Measurements from ENCODE around the gene ADH7.

Gene ADH7

DNA sequence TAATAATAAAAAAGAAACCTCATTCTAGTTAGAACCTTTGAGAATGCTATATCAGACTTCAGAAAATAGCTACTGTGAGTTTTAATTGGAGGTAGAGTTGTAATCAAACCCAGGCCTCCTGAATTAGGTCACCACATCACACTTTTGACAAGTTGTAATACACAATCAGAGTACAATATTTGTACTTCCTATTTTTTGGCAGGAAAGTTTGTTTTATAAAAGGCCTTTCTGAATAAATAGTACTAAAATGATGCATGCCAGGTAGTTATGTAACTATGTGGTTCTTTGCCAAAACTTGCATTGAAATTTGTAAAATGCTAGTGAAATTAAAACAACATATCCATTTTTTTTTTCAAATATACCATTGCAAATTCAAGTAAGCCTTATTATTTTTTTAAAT is 26.8 kb downstream of the ADH7 start:
- no peak for DNase-seq (ENCODE audit: low read depth)
- H3K4me3 ChIP-seq (ENCODE audit: low read depth, low read length): no peak overlapping the region
- TF ChIP-seq, protein P1, sequence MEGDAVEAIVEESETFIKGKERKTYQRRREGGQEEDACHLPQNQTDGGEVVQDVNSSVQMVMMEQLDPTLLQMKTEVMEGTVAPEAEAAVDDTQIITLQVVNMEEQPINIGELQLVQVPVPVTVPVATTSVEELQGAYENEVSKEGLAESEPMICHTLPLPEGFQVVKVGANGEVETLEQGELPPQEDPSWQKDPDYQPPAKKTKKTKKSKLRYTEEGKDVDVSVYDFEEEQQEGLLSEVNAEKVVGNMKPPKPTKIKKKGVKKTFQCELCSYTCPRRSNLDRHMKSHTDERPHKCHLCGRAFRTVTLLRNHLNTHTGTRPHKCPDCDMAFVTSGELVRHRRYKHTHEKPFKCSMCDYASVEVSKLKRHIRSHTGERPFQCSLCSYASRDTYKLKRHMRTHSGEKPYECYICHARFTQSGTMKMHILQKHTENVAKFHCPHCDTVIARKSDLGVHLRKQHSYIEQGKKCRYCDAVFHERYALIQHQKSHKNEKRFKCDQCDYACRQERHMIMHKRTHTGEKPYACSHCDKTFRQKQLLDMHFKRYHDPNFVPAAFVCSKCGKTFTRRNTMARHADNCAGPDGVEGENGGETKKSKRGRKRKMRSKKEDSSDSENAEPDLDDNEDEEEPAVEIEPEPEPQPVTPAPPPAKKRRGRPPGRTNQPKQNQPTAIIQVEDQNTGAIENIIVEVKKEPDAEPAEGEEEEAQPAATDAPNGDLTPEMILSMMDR (IDR thresholded peaks at IDR 0.05; ENCODE audit: low read depth, low read length): no peak
- TF ChIP-seq, protein P2, sequence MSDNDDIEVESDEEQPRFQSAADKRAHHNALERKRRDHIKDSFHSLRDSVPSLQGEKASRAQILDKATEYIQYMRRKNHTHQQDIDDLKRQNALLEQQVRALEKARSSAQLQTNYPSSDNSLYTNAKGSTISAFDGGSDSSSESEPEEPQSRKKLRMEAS (IDR thresholded peaks at IDR 0.05; ENCODE audit: low read depth, low read length): no peak
- TF ChIP-seq MYC (IDR thresholded peaks at IDR 0.05; ENCODE audit: low read depth, low read length) (no peak), POLR2A (IDR thresholded peaks at IDR 0.05; ENCODE audit: extremely low read depth, insufficient read length) (no peak)

DNA sequence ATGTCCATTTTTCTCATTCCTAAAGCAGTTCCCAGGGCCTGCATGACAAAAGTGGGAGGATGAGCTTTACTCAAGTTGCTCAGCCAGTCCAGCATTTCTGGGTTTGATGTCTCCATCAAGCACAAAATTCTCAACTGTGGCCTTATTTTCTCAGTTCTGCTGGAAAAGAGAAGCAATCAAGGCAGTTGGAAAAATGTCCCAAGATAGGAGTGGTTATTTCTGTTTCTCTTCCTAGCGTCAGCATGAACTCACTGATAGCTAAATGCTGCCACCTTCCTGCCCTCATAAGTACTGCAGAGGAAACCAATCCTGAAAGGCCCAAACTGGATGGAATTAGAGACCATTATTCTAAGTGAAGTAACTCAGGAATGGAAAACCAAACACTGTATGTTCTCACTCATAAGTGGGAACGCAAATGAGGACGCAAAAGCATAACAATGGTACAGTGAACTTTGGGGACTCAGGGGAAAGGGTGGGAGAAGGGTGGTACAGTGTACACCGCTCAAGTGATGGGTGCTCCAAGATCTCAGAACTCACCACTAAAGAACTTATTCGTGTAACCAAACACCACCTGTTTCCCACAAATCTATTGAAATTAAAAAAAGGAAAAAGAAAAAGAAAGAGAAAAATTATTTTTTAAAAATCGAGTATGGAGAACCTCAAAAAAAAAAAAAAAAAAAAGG is 29.6 kb downstream of the ADH7 start:
- DNase-seq (ENCODE audit: low read depth): peak; percentile 62
- H3K4me3 ChIP-seq (ENCODE audit: low read depth, low read length): no peak overlapping the region

DNA sequence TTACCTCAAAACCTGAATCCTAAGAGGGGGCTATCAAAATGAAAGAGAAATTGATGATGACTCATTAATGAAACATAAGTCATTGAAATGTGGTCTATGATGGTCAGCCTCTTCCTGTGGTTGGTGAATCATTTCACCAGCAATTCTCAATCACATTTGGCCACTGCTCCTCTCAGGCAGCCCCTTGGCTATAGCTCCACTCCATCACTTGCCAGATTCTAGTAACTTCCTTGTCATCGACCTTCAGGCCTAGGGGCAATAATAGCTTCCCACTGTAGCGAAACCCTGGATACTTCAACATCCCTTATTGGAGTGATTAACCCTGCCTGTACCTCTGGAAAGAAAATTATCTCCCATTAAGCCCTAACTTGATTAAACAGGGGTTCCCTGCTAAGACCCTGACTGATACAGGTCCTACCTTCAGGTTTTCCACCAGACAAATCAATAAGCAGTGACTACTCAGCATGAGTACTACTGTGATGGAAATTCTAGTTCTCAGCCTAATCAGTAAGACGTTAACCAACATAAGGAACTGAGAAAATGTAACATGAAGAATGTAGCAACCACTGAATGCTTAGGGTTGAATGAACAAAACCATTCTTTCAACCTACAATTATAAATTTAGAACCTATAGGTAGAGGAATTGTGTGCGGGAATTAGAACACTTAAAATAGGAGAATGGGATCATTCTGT is 30.4 kb downstream of the ADH7 start:
- TF ChIP-seq POLR2A (IDR thresholded peaks at IDR 0.05; ENCODE audit: extremely low read depth, insufficient read length) (no peak), MYC (IDR thresholded peaks at IDR 0.05; ENCODE audit: low read depth, low read length) (no peak)
- TF ChIP-seq, protein P1 (IDR thresholded peaks at IDR 0.05; ENCODE audit: low read depth, low read length): no peak
- TF ChIP-seq, protein P2 (IDR thresholded peaks at IDR 0.05; ENCODE audit: low read depth, low read length): no peak
- DNase-seq (ENCODE audit: low read depth): peak; percentile 28
- no peak overlapping the region for H3K4me3 ChIP-seq (ENCODE audit: low read depth, low read length)

More for the DNA sequence above, 29.6 kb downstream of the ADH7 start:
- TF ChIP-seq, protein P1 (IDR thresholded peaks at IDR 0.05; ENCODE audit: low read depth, low read length): peak; percentile 82
- TF ChIP-seq, protein P2 (IDR thresholded peaks at IDR 0.05; ENCODE audit: low read depth, low read length): no peak
- TF ChIP-seq POLR2A (IDR thresholded peaks at IDR 0.05; ENCODE audit: extremely low read depth, insufficient read length): no peak
- no peak for TF ChIP-seq MYC (IDR thresholded peaks at IDR 0.05; ENCODE audit: low read depth, low read length)

DNA sequence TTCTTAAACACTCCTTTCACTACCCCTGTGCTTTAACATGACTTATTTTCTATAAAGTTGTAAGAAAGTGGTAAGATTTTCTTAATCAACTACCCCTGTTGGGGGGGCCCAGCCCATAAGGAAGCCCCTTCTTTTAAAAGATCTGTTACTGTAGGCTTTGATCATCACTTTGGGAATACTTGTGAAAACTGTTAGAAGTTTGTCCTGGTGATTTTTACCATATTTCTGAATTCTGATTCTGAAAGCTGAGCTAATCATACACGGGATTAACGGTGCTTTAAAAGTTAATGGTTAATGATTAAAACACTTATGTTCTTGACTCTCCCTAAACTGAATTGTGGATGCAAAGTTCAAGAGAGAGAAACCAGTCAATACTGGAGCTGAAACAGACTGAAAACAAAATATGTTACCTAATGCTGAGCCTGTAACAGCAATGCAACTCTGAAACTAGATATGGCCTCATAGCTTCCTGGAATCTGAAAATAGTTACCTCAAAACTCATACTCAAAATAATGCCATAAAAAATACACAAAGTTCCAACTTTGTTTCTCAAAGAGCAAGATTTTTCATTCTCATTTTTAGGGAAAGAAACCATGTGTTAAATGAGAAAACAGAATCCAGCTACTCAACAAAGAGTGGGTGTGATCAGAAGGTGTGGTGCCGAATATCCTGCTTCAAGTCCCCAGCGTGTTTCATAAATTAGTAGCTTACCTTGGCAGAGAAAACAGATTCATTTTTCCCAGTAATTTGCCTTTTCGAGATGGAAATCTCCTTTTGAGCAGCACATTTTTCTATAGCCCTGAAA is 31.6 kb downstream of the ADH7 start:
- H3K4me3 ChIP-seq (ENCODE audit: low read depth, low read length): no peak overlapping the region
- no peak for TF ChIP-seq MYC (IDR thresholded peaks at IDR 0.05; ENCODE audit: low read depth, low read length)
- TF ChIP-seq, protein P1 (IDR thresholded peaks at IDR 0.05; ENCODE audit: low read depth, low read length): no peak
- TF ChIP-seq, protein P2 (IDR thresholded peaks at IDR 0.05; ENCODE audit: low read depth, low read length): no peak
- DNase-seq (ENCODE audit: low read depth): no peak

DNA sequence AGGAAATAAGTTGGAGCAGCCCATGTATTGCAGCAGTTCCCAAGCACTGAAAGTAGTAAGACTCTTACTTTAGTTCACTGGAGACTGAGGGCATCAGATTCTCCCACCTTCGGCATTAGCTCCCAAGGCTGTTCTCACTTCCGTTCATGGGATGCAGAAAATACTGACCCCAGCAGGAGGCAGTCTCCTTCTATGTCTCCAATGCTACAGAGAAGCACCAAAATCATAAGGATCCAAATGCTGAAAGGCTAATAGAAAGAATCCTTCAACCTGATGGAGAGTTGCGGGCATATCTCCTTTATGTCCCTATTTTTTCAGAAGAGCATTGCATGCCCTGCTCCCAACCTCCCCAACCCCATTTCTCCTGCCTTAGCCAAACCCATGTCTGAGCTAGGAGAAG is 32.4 kb downstream of the ADH7 start:
- no peak for TF ChIP-seq MYC (IDR thresholded peaks at IDR 0.05; ENCODE audit: low read depth, low read length)
- TF ChIP-seq, protein P1 (IDR thresholded peaks at IDR 0.05; ENCODE audit: low read depth, low read length): peak; percentile 14
- DNase-seq (ENCODE audit: low read depth): peak; percentile 6
- H3K4me3 ChIP-seq (ENCODE audit: low read depth, low read length): no peak overlapping the region

All from NB4 (cell line).